B cell (primary cell): ENCODE measurements around the gene LIMK2.

Source experiments
- CTCF ChIP-seq: fragments of 200-600 bp; IDR thresholded peaks from one replicate; pipeline ENCODE4 v1.8.0; 2022; ENCODE audit warnings: antibody characterized with exemption, mild to moderate bottlenecking
- EZH2 ChIP-seq: IDR thresholded peaks from 2 replicates; pipeline ENCODE4 v1.6.1; 2012; ENCODE audit warnings: borderline replicate concordance, low read depth, mild to moderate bottlenecking, moderate library complexity, low read length; ENCODE audit not compliant: insufficient read depth, poor library complexity, severe bottlenecking

- TF ChIP-seq CTCF = no peak
- no peak for TF ChIP-seq EZH2
These were observed 67.9 kb downstream of the LIMK2 start for GRCh38 chr22:31279821-31280505.
